NCI-H2227 treated with DMSO at 0.1 percent for 48 hours (cell line): ENCODE results near the gene DHX34.

ENCODE experiments used
- DNase-seq: peaks from one replicate; lab custom pipeline; 2025; lab: John Stamatoyannopoulos, UW

DHX34 gene

DNA sequence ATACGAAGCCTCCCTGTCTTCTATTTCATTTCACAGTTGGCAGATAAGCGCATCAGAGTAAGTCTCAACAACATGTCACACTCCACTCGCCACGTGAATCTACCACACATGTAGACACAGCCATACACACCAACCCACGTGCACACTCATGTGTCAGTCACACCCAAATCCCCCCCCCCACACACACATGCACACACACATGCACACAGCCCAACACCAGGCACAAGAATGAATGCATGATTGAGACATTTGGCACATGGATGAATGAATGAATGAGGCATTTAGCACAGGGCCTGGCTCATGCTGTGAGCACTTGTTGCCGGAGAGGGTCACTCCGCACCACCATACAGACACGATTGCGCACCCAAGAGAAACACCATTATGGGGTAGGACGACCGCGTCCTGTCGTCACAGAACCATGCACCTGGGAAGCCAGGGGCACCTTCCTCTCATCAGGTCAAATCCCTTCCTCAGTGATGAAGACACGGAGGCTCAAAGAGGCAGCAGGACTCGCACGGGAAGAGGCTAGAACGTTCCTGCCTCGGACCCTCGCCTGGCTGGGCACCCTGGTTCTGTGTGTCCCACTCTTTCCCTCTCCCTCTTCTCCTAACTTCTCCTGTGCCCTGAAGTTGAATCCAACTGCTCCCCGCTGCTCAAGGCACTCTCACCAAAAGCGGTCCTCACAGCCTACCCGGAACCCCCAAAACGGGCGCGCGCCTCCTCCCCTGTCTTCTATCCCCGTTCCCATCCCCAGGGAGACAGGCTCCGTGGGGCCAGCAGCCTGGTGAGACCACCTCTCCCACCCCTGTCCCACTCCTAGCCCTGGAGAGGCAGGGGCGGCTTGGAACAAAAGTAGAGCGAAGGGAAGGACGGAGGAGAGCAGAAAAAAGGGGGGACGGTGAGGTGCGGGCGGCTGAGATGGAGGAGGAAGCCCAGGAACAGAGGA, 68.9 kb downstream of the DHX34 start:
- DNase-seq: no peak

GRCh38 chr19:47418692-47419029, 69.5 kb downstream of the DHX34 start:
- DNase-seq: no peak

DNA sequence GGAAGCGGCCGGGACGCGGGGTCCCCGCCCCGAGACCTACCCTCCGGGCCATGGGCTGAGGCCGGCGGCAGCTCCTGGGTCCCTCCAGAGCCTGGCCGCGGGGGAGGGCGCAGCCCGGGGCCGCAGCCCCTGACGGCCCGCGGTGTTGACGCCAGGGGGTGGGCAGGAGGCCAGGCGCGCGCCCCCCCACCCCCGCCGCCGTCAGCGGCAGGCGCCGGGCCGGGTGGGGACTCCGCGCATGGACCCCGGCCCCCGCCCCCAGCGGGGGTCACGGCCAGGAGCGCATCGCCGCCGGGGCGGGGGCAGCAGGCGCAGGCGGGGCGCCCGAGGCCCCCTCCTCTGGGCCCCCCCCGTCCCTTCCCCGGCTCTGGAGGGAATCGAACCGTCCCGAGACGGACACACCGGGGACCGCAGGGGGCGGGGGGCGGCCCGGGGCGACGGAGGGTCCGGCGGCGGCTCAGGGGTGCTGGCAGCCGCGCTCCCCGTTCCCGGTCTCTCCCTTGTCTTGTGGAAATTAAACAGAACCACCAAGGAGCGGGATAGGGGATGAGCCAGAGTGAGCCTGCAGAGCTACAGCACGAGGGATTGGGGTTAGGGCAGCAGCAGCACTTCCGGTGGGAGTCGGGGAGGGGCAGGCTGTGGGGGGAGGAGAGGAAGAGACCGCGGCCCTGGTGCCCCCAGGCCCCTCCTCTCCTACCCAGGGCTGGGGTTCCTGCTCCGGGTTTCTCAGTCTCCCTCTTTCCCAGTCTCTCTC, 70.1 kb downstream of the DHX34 start, which contains the start of gene MEIS3:
Gene MEIS3, minus strand, starts transcription at position 498 of the 754 bp plus-strand sequence. Its CDS starts 446 bp downstream, at position 52.
- no peak for DNase-seq

- DNase-seq: no peak
These were observed 70.7 kb downstream of the DHX34 start for GRCh38 chr19:47419789-47420188.

DNA sequence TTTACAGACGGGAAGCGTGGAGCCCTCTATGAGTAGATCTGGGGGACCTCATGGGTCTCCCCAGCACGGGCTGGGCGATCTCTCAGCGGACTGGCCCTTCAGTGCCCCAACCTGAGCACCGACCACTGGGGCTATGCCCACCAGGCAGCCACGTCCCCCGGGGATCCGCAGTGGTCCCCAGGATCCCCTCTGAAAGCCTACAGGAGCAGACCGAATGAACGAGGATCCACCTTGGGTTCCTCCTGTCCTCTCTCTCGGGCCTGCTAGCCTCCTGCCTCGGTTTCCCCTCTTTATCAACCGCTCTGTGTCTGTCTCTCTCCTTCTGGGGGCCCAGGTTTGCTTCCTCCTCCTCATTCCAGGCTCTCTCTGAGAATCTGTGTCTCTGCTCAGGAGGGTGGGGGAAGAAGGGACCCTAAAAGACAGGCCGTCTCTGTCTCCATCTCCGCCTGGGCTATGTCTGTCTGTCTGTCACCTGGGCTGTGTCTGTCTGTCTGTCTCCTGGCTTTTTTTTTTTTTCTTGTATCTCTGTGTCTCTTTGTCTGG, 72.2 kb downstream of the DHX34 start:
- DNase-seq: no peak

DNA sequence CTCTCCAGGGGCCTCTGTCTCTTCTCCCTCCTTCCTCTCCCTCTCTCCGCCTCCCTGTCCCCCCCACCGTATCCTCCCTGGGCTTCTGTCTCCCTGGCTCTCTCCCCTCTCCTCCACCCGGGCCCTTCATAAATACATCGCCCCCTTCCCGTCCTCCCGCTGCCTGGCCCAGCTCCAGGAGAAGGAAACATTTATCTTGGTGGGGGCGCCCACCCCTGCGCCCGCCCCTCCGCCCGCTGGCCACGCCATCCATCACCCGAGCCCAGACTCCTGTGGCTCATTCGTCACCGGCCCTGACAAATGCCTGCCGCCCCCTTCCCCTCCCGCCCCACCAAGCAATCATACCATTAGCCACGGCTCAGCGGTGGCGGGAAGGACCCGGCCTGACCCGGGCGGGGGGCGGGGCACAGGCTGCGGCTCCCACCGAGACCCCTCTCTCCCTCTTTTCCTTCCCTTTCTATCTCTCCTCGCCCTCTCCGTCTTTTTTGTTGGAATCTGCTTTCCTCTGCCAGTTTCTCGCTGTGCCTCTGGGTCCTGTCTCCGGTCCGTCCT, 72.8 kb downstream of the DHX34 start:
- DNase-seq: peak; percentile 78

- no peak for DNase-seq
These were observed 73.5 kb downstream of the DHX34 start for GRCh38 chr19:47422417-47423163.

GRCh38 chr19:47423203-47423882, 74.2 kb downstream of the DHX34 start:
- DNase-seq: no peak

DNA sequence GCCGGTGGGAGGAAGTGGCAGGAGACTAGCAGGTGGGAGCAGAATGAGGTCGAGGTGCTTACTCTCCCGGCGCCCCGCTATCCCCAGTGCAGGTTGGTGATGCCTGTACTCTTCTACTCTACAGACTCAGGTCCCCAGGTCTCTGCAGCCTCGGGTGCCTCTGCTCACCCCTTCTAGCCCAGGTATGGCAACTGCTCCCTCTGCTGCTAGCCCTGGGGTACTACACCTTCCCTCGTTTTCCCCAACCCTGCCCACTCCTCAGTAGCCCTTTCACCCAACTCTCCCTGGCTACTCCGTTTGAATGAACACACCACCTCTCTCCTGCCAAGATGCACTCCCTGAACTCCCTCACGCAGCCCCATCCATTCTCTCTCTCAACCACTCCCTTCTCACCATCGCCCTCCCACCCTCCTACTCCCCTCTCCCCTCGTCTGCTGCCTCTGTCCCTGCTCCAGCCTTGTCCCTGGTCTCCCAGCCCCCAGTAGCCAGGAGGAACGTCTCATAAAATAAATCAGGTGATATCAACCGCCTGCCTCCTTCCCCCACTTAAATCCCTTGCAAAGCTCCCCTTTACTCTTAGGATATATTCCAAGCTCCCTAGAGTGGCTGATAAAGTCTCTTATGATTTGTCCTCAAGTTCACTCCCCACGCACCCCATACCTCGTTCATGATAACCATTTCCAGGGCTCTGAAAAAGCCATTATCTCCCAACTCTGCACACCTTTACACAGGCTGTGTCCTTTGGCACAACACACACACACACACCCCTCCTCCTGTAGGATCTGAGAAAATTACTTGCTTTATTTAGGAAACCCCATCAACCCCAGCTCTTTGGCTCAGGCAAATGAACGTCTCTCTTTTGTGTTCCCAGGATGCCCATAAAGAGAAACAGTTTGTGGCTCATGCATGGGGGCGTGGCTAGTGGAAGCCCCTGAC, 78.4 kb downstream of the DHX34 start:
- peak; percentile 69 for DNase-seq

DNA sequence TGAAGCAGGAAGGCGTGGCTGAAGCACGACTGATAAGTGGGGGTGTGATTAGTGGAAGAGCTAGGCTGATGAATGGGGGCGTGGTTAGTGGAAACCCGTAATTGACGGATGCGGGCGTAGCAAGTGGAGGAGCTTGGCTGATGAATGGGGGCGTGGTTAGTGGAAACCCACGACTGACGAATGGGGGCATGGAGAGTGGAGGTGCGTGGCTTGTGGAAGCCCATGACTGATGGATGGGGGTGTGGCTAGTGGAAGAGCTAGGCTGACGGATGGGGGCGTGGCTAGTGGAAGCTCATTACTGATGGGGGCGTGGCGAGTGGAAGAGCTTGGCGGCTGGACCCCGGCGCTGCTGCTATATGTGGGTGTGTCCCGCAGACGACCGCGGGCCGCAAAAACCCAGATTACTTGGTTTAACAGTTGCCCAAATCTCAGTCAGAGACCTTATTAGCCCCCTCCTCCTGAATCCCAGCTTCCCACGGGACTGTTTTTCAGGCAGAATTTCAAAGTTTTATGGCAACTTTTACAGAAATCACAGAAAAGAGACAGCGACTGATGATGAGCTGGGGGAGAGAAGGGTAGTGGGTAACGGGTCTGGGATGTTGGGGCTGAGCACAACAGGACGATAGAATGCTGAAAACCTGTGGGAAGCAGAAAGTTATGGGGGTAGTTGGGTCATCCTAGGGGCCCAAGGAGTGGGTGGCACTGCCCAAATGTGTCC, 79.2 kb downstream of the DHX34 start:
- DNase-seq: peak; percentile 98

- DNase-seq: no peak
These were observed 80.2 kb downstream of the DHX34 start for GRCh38 chr19:47429140-47429793.

DNA sequence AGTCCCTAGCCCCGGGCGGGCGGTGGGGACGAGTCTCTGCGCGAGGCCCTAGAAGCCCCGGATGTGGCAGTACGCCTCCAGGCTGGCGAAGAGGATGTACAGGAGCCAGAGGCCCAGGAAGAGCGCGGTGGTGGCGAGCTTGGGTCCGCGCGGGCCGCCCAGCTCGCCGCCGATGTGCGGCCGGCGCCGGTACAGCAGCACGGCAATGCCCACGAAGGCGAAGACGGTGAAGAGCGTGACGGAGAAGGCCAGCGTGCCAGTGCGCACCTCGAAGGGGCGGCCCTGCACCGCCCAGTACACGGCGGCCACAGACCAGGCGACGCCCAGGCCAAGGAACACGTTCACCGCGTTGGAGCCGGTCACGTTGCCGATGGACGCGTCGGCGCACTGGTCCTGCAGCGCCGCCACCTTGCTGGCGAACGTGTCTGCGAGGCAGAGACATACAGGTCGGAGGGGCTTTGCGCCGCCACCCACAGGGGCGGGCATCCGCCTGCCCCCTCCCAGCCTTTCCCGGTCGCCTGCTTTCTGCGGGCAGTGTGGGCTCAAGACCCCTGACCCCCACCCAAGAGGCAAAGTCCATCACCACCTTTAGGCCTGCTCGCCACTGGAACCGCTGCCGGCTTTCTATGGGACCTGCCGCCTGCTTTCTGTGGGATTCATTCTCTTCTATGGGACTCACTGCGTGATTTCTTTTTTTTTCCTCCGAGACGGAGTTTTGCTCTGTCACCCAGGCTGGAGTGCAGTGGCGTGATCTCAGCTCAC, 81.1 kb downstream of the DHX34 start:
- no peak for DNase-seq

- no peak for DNase-seq
These were observed 83.0 kb downstream of the DHX34 start for GRCh38 chr19:47432091-47432490.
